CD4-positive, alpha-beta memory T cell (primary cell): Measurements from ENCODE around the gene STK38. TPM values are rescaled to one million over a fixed set of nuclear protein-coding genes. Genes with fewer than 3 reads are reported as not detected.

Experiments used
- CTCF ChIA-PET: fragments of 350-600 bp; sonication (Branson Sonifier 250); formaldehyde crosslinking; loops from one replicate; lab custom pipeline; 2021; ENCODE audit warnings: inconsistent platforms; ENCODE audit not compliant: partially characterized antibody; lab: Charles Lee
- POLR2A ChIA-PET: fragments of 350-600 bp; sonication (Branson Sonifier 250); formaldehyde crosslinking; loops from one replicate; lab custom pipeline; 2021; ENCODE audit not compliant: partially characterized antibody; lab: Charles Lee
- DNase-seq, 5 donors: peaks; one replicate each; pipeline versions ENCODE4 v3.0.0 to v3.0.0-alpha.2; 2020 to 2022; ENCODE audit warnings: mixed read lengths in 1 of 5
- H3K27ac ChIP-seq: one replicate; pipeline ENCODE4 v1.7.0; 2013; ENCODE audit warnings: low read depth, low read length
- H3K27me3 ChIP-seq: 2 replicates; pipeline ENCODE4 v1.7.0; 2013; ENCODE audit warnings: mild to moderate bottlenecking, low read length, moderate library complexity; ENCODE audit not compliant: insufficient read depth
- H3K36me3 ChIP-seq: 2 replicates; pipeline ENCODE4 v1.7.0; 2013; ENCODE audit warnings: mild to moderate bottlenecking, low read length, moderate library complexity; ENCODE audit not compliant: insufficient read depth
- H3K4me1 ChIP-seq: 2 replicates; pipeline ENCODE4 v1.7.0; 2013; ENCODE audit warnings: mild to moderate bottlenecking, low read length, moderate library complexity; ENCODE audit not compliant: insufficient read depth
- H3K4me3 ChIP-seq, 2 donors: one replicate each; pipeline ENCODE4 v1.7.0; 2013; ENCODE audit warnings: low read length in 2 of 2, mild to moderate bottlenecking in 1 of 2
- H3K9me3 ChIP-seq, 2 donors: one replicate each; pipeline ENCODE4 v1.7.0; 2013; ENCODE audit warnings: low read length in 2 of 2, control low read depth in 1 of 2; ENCODE audit not compliant: control insufficient read depth in 1 of 2
- H3K27ac Mint-ChIP-seq, 7 donors: one replicate each; pipeline ENCODE4 v1.8.0; 2020 to 2021; ENCODE audit warnings: mixed read lengths in 7 of 7, mild to moderate bottlenecking in 6 of 7, inconsistent platforms in 3 of 7, moderate library complexity in 3 of 7
- H3K27me3 Mint-ChIP-seq, 2 donors: one replicate each; pipeline ENCODE4 v1.8.0; 2020 to 2021; ENCODE audit warnings: mixed read lengths in 2 of 2
- H3K36me3 Mint-ChIP-seq, 2 donors: one replicate each; pipeline ENCODE4 v1.8.0; 2020 to 2021; ENCODE audit warnings: mixed read lengths in 2 of 2, inconsistent platforms in 1 of 2, mild to moderate bottlenecking in 1 of 2
- H3K4me1 Mint-ChIP-seq, 4 donors: one replicate each; pipeline ENCODE4 v1.8.0; 2020 to 2021; ENCODE audit warnings: mixed read lengths in 4 of 4, mild to moderate bottlenecking in 1 of 4
- H3K4me3 Mint-ChIP-seq, 8 donors: one replicate each; pipeline ENCODE4 v1.8.0; 2020 to 2021; ENCODE audit warnings: mixed read lengths in 8 of 8, mild to moderate bottlenecking in 7 of 8, moderate library complexity in 6 of 8, inconsistent platforms in 3 of 8
- H3K9me3 Mint-ChIP-seq, 8 donors: one replicate each; pipeline ENCODE4 v1.8.0; 2020 to 2021; ENCODE audit warnings: mixed read lengths in 8 of 8, mild to moderate bottlenecking in 5 of 8, inconsistent platforms in 3 of 8, moderate library complexity in 1 of 8
- intact Hi-C: fragments of 100-400 bp; cut with micrococcal nuclease; formaldehyde crosslinking; loops from one replicate; pipeline ENCODE4 v1.15.1; 2023
- polyA plus RNA-seq, 2 donors: library from polyadenylated mRNA; unstranded; fragments of 300-500 nt; fragmentation: Illumina TruSeq; gene quantifications; one replicate each; pipeline ENCODE4 v1.2.3, GENCODE V29; 2021
- total RNA-seq, 2 experiments: library from RNA; stranded (reverse); gene quantifications; one replicate each; pipeline ENCODE4 v1.2.3, GENCODE V29; 2021

STK38 gene
- total and polyA plus RNA-seq, 4 experiments from 2014 or later = 54.3 to 190 (median 155) TPM

DNA sequence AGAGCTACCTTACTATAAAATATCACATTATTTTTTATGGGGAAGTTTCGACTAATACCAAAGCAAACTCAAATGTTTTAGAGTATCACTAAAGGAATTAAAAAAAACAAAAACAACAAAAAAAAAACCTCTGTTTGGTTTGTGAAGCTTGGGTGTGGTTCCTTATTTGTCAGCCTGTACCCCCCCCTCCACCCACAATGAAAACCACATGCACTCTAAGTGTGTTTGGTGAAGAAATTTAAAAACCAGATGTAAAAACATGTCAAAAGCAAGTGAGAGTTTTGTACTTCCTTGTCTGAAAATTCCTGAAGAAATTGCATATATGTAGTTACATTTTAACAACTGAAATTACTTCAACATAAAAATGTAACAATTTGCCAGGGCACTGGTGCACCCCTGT is 3.1 kb downstream of the STK38 start:
- intact Hi-C loops = no loop called here
- Mint-ChIP-seq H3K36me3 (peaks cover 33 to 52% of the 10 kb centered on the region in 2 donors), H3K4me1 (peaks cover 38 to 88% (median 51%) of the 10 kb centered on the region in 4 donors), H3K27ac (peak overlapping the region; percentile 94 to 98 (median 96)), H3K4me3 (peak overlapping the region; percentile 92 to 100 (median 96)), H3K27me3 (no peaks in the 10 kb centered on the region), H3K9me3 (peaks cover 0 to 3% (median 0%) of the 10 kb centered on the region in 8 donors)
- peaks cover 76% of the 10 kb centered on the region for H3K4me1 ChIP-seq
- peaks cover 17% of the 10 kb centered on the region for H3K36me3 ChIP-seq
- ChIA-PET CTCF (interaction anchor here (0.6 to 2.0 kb wide), 8 partner anchors 21 to 215 kb away, joined by 3 to 9 read pairs (median 6); no protein-coding TSS in a partner anchor), POLR2A (interaction anchor here (0.6 to 7.2 kb wide), 14 partner anchors 12 to 844 kb away, joined by 3 to 214 read pairs (median 4); partner anchors contain the start of genes KCTD20 and SRSF3)
- H3K4me3 ChIP-seq = peak overlapping the region; percentile 89 to 99
- no peaks in the 10 kb centered on the region for H3K9me3 ChIP-seq
- H3K27ac ChIP-seq = peak overlapping the region; percentile 92
- no peaks in the 10 kb centered on the region for H3K27me3 ChIP-seq
- DNase-seq = peak; percentile 81 to 90 (median 84)

DNA sequence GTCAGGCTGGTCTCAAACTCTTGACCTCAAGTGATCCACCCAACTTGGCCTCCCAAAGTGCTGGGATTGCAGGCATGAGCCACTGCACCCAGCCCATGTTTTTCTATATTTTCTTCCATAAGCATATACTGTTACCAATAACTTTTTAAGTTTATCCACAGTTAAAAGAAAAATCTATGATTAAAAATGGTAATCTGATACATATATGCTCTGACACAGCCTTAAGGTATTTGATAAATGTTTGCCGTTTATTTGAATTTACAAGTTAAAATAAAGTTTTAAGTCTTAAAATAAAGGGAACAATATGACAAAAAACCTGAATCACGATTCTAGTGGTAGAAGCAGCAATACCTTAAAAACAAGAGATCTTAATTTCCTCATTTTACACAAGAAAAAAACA is 5.2 kb downstream of the STK38 start:
- peak overlapping the region in 5 of 7 donors; percentile 47 to 94 (median 68) for H3K27ac Mint-ChIP-seq
- intact Hi-C loops = no loop called here
- H3K36me3 Mint-ChIP-seq = peaks cover 44 to 68% of the 10 kb centered on the region in 2 donors
- no peaks in the 10 kb centered on the region for H3K27me3 ChIP-seq
- H3K4me1 Mint-ChIP-seq = peaks cover 30 to 77% (median 42%) of the 10 kb centered on the region in 4 donors
- no peak for DNase-seq
- H3K9me3 Mint-ChIP-seq = peaks cover 0 to 3% (median 0%) of the 10 kb centered on the region in 8 donors
- H3K4me3 ChIP-seq = no peak overlapping the region
- ChIA-PET CTCF (interaction anchor here (0.7 to 1.5 kb wide), 2 partner anchors 103 to 114 kb away, joined by 3 to 4 read pairs; no protein-coding TSS in a partner anchor), POLR2A (interaction anchor here (0.6 to 7.2 kb wide), 5 partner anchors 10 to 99 kb away, joined by 3 to 214 read pairs (median 5); partner anchors contain the start of genes KCTD20 and SRSF3)
- H3K4me3 Mint-ChIP-seq = peak overlapping the region; percentile 41 to 75 (median 58)
- H3K27me3 Mint-ChIP-seq = no peaks in the 10 kb centered on the region
- H3K4me1 ChIP-seq = peaks cover 73% of the 10 kb centered on the region
- H3K36me3 ChIP-seq = peaks cover 32% of the 10 kb centered on the region
- peak overlapping the region; percentile 31 for H3K27ac ChIP-seq
- H3K9me3 ChIP-seq = no peaks in the 10 kb centered on the region

DNA sequence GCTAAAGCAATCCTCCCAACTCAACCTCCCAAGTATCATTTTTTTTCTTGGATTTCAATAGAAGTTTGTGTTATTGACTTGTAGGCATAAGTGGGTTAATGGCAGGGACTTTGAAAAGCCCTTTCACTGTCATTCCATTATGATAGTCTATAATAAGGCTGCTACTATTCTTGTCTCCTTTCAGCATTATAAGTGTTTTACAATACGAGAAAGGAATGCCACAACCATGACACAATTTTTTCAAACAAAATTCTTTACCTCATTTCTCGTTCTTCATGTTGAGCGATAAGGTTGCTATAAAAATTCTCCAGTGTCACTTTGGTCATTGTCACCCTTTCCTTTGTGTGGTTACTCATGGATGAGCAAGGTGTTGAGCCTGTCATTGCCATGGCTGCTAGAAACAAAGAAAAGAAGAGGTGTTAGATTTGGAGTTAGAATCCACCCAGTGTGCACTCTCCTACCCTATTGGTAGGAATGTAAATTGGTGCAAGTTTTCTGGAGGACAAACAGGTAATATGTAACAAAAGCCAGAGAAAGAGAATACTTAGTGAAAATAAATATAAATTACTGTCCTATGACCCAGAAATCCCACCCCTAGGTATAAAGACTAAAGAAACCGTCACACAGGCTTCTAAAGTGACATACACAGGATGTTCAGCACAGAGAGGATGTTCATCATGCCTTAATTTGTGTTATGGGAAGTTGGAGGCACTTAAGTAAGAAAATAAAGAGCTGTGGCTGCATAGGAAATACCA is 7.3 kb downstream of the STK38 start:
- Mint-ChIP-seq H3K27me3 (no peaks in the 10 kb centered on the region), H3K27ac (peak overlapping the region; percentile 15 to 94 (median 82)), H3K4me3 (peak overlapping the region in 7 of 8 donors; percentile 16 to 66 (median 53)), H3K4me1 (peaks cover 43 to 80% (median 55%) of the 10 kb centered on the region in 4 donors), H3K36me3 (peaks cover 54 to 67% of the 10 kb centered on the region in 2 donors), H3K9me3 (peaks cover 0 to 3% (median 0%) of the 10 kb centered on the region in 8 donors)
- peak; percentile 43 to 69 (median 62) for DNase-seq
- intact Hi-C loops = no loop called here
- Histone ChIP-seq H3K36me3 (peaks cover 37% of the 10 kb centered on the region), H3K27ac (peak overlapping the region; percentile 28), H3K27me3 (no peaks in the 10 kb centered on the region), H3K4me1 (peaks cover 83% of the 10 kb centered on the region), H3K9me3 (no peaks in the 10 kb centered on the region), H3K4me3 (no peak overlapping the region)
- CTCF ChIA-PET = interaction anchor here (1.5 kb wide), 1 partner anchor 58 kb away, joined by 4 read pairs; no protein-coding TSS in a partner anchor
- POLR2A ChIA-PET = interaction anchor here (0.7 to 7.2 kb wide), 3 partner anchors 58 to 68 kb away, joined by 3 to 214 read pairs (median 3); partner anchors contain the start of gene SRSF3

- POLR2A ChIA-PET = interaction anchor here (1.0 kb wide), 1 partner anchor 9 kb away, joined by 5 read pairs; no protein-coding TSS in a partner anchor
- Mint-ChIP-seq H3K36me3 (peaks cover 66 to 79% of the 10 kb centered on the region in 2 donors), H3K27ac (peak overlapping the region in 4 of 7 donors; percentile 29 to 78 (median 74)), H3K9me3 (no peaks in the 10 kb centered on the region), H3K27me3 (no peaks in the 10 kb centered on the region), H3K4me1 (peaks cover 44 to 86% (median 65%) of the 10 kb centered on the region in 4 donors), H3K4me3 (peak overlapping the region in 5 of 8 donors; percentile 11 to 53 (median 47))
- peaks cover 84% of the 10 kb centered on the region for H3K4me1 ChIP-seq
- H3K4me3 ChIP-seq = no peak overlapping the region
- intact Hi-C loops = no loop called here
- CTCF ChIA-PET = no interaction called here
- H3K27me3 ChIP-seq = no peaks in the 10 kb centered on the region
- H3K9me3 ChIP-seq = no peaks in the 10 kb centered on the region
- H3K27ac ChIP-seq = no peak overlapping the region
- H3K36me3 ChIP-seq = peaks cover 46% of the 10 kb centered on the region
- DNase-seq = no peak
Measured at GRCh38 chr6:36536873-36537547, 10.3 kb downstream of the STK38 start.

DNA sequence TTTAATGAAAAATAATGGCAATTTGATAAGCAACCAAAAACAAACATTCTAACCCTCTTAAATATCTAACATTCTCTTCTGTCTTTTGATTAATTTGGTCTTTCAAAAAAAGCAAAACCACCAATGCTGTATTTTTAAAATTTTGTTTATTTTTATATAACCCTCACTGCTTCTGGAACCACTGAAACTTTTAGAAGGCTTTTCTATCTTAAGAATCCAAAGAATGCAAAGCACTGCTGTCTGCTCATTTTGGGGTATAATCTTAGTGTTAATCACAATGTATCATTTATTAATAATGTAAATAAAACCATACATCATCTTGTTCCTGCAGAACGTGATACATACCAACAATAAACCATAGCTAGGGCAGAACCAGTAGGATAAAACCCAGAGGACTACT is 14.0 kb downstream of the STK38 start:
- ChIA-PET POLR2A (interaction anchor here (1.3 to 6.2 kb wide), 5 partner anchors 11 to 64 kb away, joined by 4 to 48 read pairs (median 6); partner anchors contain the start of gene STK38), CTCF (interaction anchor here (0.6 to 1.4 kb wide), 4 partner anchors 21 to 82 kb away, joined by 3 to 5 read pairs (median 4); no protein-coding TSS in a partner anchor)
- peak overlapping the region in 5 of 7 donors; percentile 3 to 62 (median 13) for H3K27ac Mint-ChIP-seq

DNA sequence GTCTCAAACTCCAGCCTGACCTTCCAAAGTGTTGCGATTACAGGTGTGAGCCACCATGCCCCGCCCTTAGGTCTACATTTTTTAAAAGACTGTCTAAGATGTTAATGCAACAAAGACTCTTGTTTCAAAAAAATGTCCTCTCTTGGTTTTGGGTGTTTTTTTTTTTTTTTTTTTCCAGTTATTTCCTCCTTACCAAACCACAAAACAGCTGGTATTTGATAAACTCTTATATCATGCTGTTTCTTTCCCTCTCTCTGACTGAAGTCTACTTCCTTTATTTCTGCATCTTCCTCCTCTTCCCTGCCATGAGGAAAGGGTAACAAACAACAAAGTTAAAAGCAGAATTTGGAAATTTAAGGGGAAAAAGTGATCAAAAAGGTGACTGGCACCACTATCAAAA is 21.2 kb downstream of the STK38 start:
- H3K9me3 ChIP-seq = no peaks in the 10 kb centered on the region
- CTCF ChIA-PET = interaction anchor here (0.7 kb wide), 2 partner anchors 54 to 89 kb away, joined by 3 to 4 read pairs; no protein-coding TSS in a partner anchor
- Mint-ChIP-seq H3K36me3 (peaks cover 58 to 69% of the 10 kb centered on the region in 2 donors), H3K9me3 (no peaks in the 10 kb centered on the region), H3K4me3 (peak overlapping the region in 1 of 8 donors; percentile 43), H3K27ac (peak overlapping the region in 3 of 7 donors; percentile 19 to 71 (median 61)), H3K4me1 (peaks cover 32 to 63% (median 39%) of the 10 kb centered on the region in 4 donors), H3K27me3 (no peaks in the 10 kb centered on the region)
- no peaks in the 10 kb centered on the region for H3K27me3 ChIP-seq
- POLR2A ChIA-PET = interaction anchor here (1.8 to 2.1 kb wide), 2 partner anchors 17 to 69 kb away, joined by 3 to 4 read pairs; no protein-coding TSS in a partner anchor
- intact Hi-C loops = no loop called here
- peaks cover 42% of the 10 kb centered on the region for H3K4me1 ChIP-seq
- H3K4me3 ChIP-seq = no peak overlapping the region
- H3K27ac ChIP-seq = no peak overlapping the region
- DNase-seq = no peak
- H3K36me3 ChIP-seq = peaks cover 62% of the 10 kb centered on the region

More for the DNA sequence above, 14.0 kb downstream of the STK38 start:
- no peaks in the 10 kb centered on the region for H3K27me3 ChIP-seq
- H3K4me3 ChIP-seq = no peak overlapping the region
- H3K4me1 Mint-ChIP-seq = peaks cover 44 to 89% (median 68%) of the 10 kb centered on the region in 4 donors
- H3K9me3 Mint-ChIP-seq = no peaks in the 10 kb centered on the region
- no peak overlapping the region for H3K27ac ChIP-seq
- H3K36me3 Mint-ChIP-seq = peaks cover 71 to 83% of the 10 kb centered on the region in 2 donors
- H3K27me3 Mint-ChIP-seq = no peaks in the 10 kb centered on the region
- intact Hi-C loops = no loop called here
- DNase-seq = no peak
- no peaks in the 10 kb centered on the region for H3K9me3 ChIP-seq
- peaks cover 82% of the 10 kb centered on the region for H3K4me1 ChIP-seq
- peaks cover 50% of the 10 kb centered on the region for H3K36me3 ChIP-seq
- H3K4me3 Mint-ChIP-seq = peak overlapping the region in 1 of 8 donors; percentile 72
